K562 (cell line): ENCODE data around the gene CCR8. TPM values are rescaled to one million over a fixed set of nuclear protein-coding genes. Genes with fewer than 3 reads are reported as not detected.
A peak's percentile ranks its signal among the peaks of the same experiment; 100 is the strongest.

ENCODE experiments used
- AFF1 ChIP-seq, 2 experiments: fragments of 450-650 bp; IDR thresholded peaks; 2 replicates each; pipeline ENCODE4 v1.6.1; 2018; ENCODE audit warnings: mild to moderate bottlenecking in 2 of 2, low read depth in 1 of 2; ENCODE audit not compliant: partially characterized antibody in 2 of 2
- ATF6 ChIP-seq: sonication (generic); formaldehyde crosslinking; IDR thresholded peaks from 2 replicates; pipeline ENCODE4 v1.4.0; 2020; ENCODE audit warnings: mild to moderate bottlenecking, missing genetic modification reagents
- CXXC5 ChIP-seq: fragments of 250-450 bp; sonication (Bioruptor Pico); IDR thresholded peaks from 2 replicates; pipeline ENCODE4 v1.8.0; 2022; ENCODE audit warnings: inconsistent platforms, mild to moderate bottlenecking, moderate library complexity
- MECOM ChIP-seq: fragments of 250-450 bp; sonication (Bioruptor Pico); IDR thresholded peaks from 2 replicates; pipeline ENCODE4 v1.8.0; 2022; ENCODE audit warnings: inconsistent platforms
- NBN ChIP-seq: fragments of 450-650 bp; IDR thresholded peaks from 2 replicates; pipeline ENCODE4 v1.6.1; 2016; ENCODE audit warnings: low read depth, mild to moderate bottlenecking
- NELFE ChIP-seq: IDR thresholded peaks from 2 replicates; pipeline ENCODE4 v1.6.1; 2011; ENCODE audit warnings: mild to moderate bottlenecking; ENCODE audit not compliant: insufficient read depth, insufficient read length
- NR2C2 ChIP-seq, 2 experiments: fragments of 200-800 bp in 1 of 2; sonication (Bioruptor generic) in 1 of 2; sonication (generic) in 1 of 2; formaldehyde crosslinking in 1 of 2; IDR thresholded peaks; 2 replicates each; pipeline versions ENCODE4 v1.6.1 to v1.8.0; 2016 to 2022; ENCODE audit warnings: mild to moderate bottlenecking in 1 of 2, missing compliant biosample characterization in 1 of 2, missing genetic modification characterization in 1 of 2, missing genetic modification reagents in 1 of 2
- PHTF2 ChIP-seq: fragments of 250-450 bp; sonication (Bioruptor Pico); IDR thresholded peaks from 2 replicates; pipeline ENCODE4 v1.5.0; 2021; ENCODE audit warnings: mild to moderate bottlenecking
- RAD21 ChIP-seq, 2 experiments: fragments of 250-450 bp in 1 of 2; fragments of 450-650 bp in 1 of 2; sonication (Bioruptor Pico) in 1 of 2; formaldehyde crosslinking in 1 of 2; IDR thresholded peaks in 1 of 2; conservative IDR thresholded peaks in 1 of 2; 2 replicates each; pipeline versions ENCODE4 v1.4.0 to v1.8.0; 2020 to 2022; ENCODE audit warnings: mild to moderate bottlenecking in 2 of 2, moderate library complexity in 1 of 2
- SMARCA4 ChIP-seq: fragments of 450-650 bp; IDR thresholded peaks from 2 replicates; pipeline ENCODE4 v1.6.1; 2016
- SMARCC2 ChIP-seq: fragments of 450-650 bp; IDR thresholded peaks from 2 replicates; pipeline ENCODE4 v1.6.1; 2017; ENCODE audit warnings: antibody characterized with exemption, moderate library complexity, mild to moderate bottlenecking, low read depth
- UBTF ChIP-seq, 2 experiments: IDR thresholded peaks; 2 replicates each; pipeline ENCODE4 v1.6.1; 2012; ENCODE audit warnings: improper control_type of control experiment in 2 of 2, low read depth in 2 of 2, low read length in 2 of 2, borderline replicate concordance in 1 of 2
- ZBTB33 ChIP-seq: sonication (generic); formaldehyde crosslinking; IDR thresholded peaks from 2 replicates; pipeline ENCODE4 v1.8.1; 2023; ENCODE audit warnings: mild to moderate bottlenecking, missing genetic modification reagents
- ZFP30 ChIP-seq: fragments of 250-450 bp; sonication (Bioruptor Pico); IDR thresholded peaks from 2 replicates; pipeline ENCODE4 v1.8.0; 2022; ENCODE audit warnings: moderate library complexity, mild to moderate bottlenecking, inconsistent platforms, borderline replicate concordance
- polyA plus RNA-seq, 8 experiments: library from polyadenylated mRNA; depleted of rRNA in 4 of 8; stranded (reverse) in 5 of 8; unstranded in 3 of 8; fragments of >200 nt; fragmentation: Nextera tagmentation in 2 of 8; fragmentation: Illumina TruSeq in 1 of 8; extraction: Ambion mirVana in 2 of 8; extraction: Trizol in 1 of 8; gene quantifications; 2 replicates each; pipeline versions ENCODE4 v1.2.1 to v1.2.3, GENCODE V29; 2011 to 2014; ENCODE audit warnings: inconsistent platforms in 1 of 8, missing spikeins in 1 of 8
- total RNA-seq, 7 experiments: library from RNA; depleted of rRNA in 6 of 7; stranded (reverse); fragments of >200 nt in 6 of 7; fragmentation: Illumina TruSeq in 2 of 7; extraction: Trizol in 2 of 7; gene quantifications; 2 replicates each; pipeline versions ENCODE4 v1.2.1 to v1.2.3, GENCODE V29; 2011 to 2021; ENCODE audit warnings: low replicate concordance in 1 of 7

CCR8 gene
- total and polyA plus RNA-seq, 9 of the 15 experiments (the other 6 are each of a cell fraction or from before 2014, with no cell fraction given): not detected

- TF ChIP-seq AFF1 (IDR thresholded peaks at IDR 0.05; ENCODE audit: low read depth in 1 of 2, partially characterized antibody in 2 of 2) (peak in 1 of 2 experiments; percentile 11), PHTF2 (no peak), SMARCA4 (peak; percentile 38; the same call in 1 of the 2 replicates), RAD21 (CRISPR knock-in tag; conservative IDR thresholded peaks at IDR 0.05 in 1 of 2, IDR thresholded peaks at IDR 0.05 in 1 of 2) (peak; percentile 24 to 28; a peak in 3 of 4 replicates), ATF6 (CRISPR knock-in tag) (no peak), MECOM (no peak), UBTF (IDR thresholded peaks at IDR 0.05; ENCODE audit: borderline replicate concordance in 1 of 2, low read depth in 2 of 2, low read length in 2 of 2) (no peak), CXXC5 (CRISPR knock-in tag) (peak; percentile 57), NBN (no peak), NELFE (no peak), ZFP30 (CRISPR knock-in tag) (no peak), NR2C2 (CRISPR knock-in tag; IDR thresholded peaks at IDR 0.05) (no peak), NR2C2 (tag; IDR thresholded peaks at IDR 0.05) (no peak), SMARCC2 (0 out of 2 replicates have a peak, but pooled peaks have one; percentile 34), ZBTB33 (CRISPR knock-in tag) (no peak)
Measured at GRCh38 chr3:39287216-39288164, 42.0 kb upstream of the CCR8 start (continued).
